ENCODE data around the gene CSNK1G1. TPM values are rescaled to one million over a fixed set of nuclear protein-coding genes. Genes with fewer than 3 reads are reported as not detected.
A peak's percentile ranks its signal among the peaks of the same experiment; 100 is the strongest.

The CSNK1G1 gene
- total RNA-seq, 1 donor from 2014 or later, result 19.9 TPM

DNA sequence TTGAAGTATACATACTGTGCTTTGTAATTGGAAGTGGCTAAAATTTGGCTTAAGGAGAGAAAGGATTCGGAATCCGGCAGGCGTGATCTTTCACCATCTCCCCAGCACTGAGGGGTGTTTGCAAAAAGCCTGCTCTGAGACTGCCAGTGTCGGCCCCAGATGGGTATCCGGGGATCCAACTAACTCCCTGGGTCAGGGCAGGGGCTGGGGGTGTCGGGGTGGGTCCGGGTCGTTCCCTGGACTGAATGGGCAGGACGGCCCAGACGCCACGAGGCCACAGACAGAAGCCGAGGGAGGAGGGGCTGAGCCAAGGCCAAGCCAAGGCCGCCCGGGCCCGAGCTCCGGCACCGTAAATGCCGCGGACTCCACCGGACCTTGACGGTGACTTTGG lies 193.5 kb downstream of the CSNK1G1 start:
- TF ChIP-seq CTCF (conservative IDR thresholded peaks at IDR 0.05), result no peak
- H3K9me3 Mint-ChIP-seq, result no peaks in the 10 kb centered on the region
- no peak for DNase-seq (ENCODE audit: extremely low spot score, unreplicated experiment)
- H3K36me3 Mint-ChIP-seq, result peaks cover 15% of the 10 kb centered on the region
- H3K4me3 Mint-ChIP-seq, result peak overlapping the region; percentile 89
- peak overlapping the region; percentile 55 for H3K27ac Mint-ChIP-seq
- no peaks in the 10 kb centered on the region for H3K27me3 Mint-ChIP-seq
- peaks cover 16% of the 10 kb centered on the region for H3K4me1 Mint-ChIP-seq (ENCODE audit: unreplicated experiment)

DNA sequence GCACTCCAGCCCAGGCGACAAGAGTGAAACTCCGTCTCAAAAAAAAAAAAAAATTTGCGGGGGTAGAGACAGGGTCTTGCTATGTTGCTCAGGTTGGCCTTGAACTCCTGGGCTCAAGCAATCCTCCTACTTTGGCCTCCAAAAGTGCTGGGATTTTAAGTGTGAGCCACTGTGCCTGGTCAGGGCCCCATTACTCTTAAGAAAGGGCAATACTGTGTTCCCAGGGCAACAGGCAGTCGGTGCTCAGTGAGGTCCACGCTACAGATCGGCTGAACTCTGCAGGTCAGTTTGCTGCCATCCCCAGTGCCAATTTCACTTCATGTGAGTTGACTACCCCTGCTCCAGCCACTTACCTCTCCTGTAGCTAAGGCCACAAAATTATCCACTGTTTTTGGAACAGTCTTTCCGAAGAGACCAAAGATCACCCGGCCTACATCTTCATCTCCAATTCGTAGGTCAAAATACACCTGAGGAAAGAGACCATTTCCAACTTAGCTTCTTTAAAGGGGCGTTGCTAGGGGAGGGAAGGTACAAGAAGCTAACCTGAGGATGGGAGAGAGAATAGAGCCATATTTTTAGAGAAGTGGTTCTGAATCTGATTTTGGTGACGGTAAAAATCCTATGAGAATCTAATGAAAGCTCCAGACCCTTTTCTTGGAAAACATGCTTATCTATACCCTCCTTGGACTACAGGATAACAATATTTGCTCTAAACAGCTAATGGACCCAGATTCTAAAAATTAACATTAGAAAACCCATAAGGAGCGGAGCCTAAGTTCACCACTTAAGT lies 194.1 kb downstream of the CSNK1G1 start:
- Mint-ChIP-seq H3K27me3 (no peaks in the 10 kb centered on the region), H3K4me3 (peak overlapping the region; percentile 89), H3K4me1 (ENCODE audit: unreplicated experiment) (peaks cover 16% of the 10 kb centered on the region), H3K36me3 (peaks cover 15% of the 10 kb centered on the region), H3K9me3 (no peaks in the 10 kb centered on the region), H3K27ac (peak overlapping the region; percentile 55)
- DNase-seq (ENCODE audit: extremely low spot score, unreplicated experiment), result no peak
- TF ChIP-seq CTCF (conservative IDR thresholded peaks at IDR 0.05), result no peak

DNA sequence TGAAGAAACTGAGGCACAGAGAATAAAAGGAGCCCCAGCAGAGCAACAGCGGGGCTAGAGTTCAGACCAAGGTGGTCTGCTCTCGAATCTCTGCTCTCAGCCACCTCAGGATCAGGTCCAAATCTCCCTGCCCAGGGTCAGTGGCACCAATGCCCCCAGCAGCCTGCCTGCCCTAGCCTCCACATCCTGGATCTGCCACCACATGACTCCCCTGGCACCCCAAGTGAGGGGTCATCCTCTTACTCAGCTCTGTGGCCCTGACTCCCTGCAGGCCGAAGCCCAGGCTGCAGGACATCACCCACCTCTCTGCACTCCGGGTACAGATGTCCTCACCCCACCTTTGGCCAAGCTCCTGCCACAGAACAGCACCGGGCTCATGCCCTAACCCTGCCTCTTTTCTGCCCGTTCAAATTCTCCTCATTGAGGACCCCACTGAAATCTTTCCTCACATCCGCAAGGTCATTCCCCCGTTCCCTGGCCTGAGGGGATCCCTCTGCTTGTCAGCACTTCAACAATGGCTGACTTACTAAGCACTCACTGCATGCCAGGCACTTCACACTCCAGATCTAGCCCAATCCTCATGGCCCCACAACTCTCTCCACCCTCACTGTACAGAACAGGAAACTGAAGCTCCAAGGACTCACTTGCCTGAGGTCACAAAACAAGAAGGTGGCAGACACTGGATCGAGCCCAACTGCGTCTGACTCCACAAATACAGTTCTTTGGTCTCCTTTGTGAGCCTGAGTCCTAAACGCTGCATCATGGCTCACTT lies 197.4 kb downstream of the CSNK1G1 start:
- Mint-ChIP-seq H3K4me1 (ENCODE audit: unreplicated experiment) (peaks cover 14% of the 10 kb centered on the region), H3K4me3 (no peak overlapping the region), H3K27me3 (peaks cover 3% of the 10 kb centered on the region), H3K27ac (peak overlapping the region; percentile 20), H3K9me3 (no peaks in the 10 kb centered on the region), H3K36me3 (peaks cover 19% of the 10 kb centered on the region)
- DNase-seq (ENCODE audit: extremely low spot score, unreplicated experiment), result no peak
- TF ChIP-seq CTCF (conservative IDR thresholded peaks at IDR 0.05), result no peak

GRCh38 chr15:64157599-64158125 lies 198.3 kb downstream of the CSNK1G1 start:
- no peak for DNase-seq (ENCODE audit: extremely low spot score, unreplicated experiment)
- no peaks in the 10 kb centered on the region for H3K9me3 Mint-ChIP-seq
- H3K36me3 Mint-ChIP-seq, result peaks cover 19% of the 10 kb centered on the region
- peaks cover 12% of the 10 kb centered on the region for H3K27me3 Mint-ChIP-seq
- peak overlapping the region; percentile 20 for H3K27ac Mint-ChIP-seq
- H3K4me3 Mint-ChIP-seq, result no peak overlapping the region
- no peak for TF ChIP-seq CTCF (conservative IDR thresholded peaks at IDR 0.05)
- peaks cover 13% of the 10 kb centered on the region for H3K4me1 Mint-ChIP-seq (ENCODE audit: unreplicated experiment)

DNA sequence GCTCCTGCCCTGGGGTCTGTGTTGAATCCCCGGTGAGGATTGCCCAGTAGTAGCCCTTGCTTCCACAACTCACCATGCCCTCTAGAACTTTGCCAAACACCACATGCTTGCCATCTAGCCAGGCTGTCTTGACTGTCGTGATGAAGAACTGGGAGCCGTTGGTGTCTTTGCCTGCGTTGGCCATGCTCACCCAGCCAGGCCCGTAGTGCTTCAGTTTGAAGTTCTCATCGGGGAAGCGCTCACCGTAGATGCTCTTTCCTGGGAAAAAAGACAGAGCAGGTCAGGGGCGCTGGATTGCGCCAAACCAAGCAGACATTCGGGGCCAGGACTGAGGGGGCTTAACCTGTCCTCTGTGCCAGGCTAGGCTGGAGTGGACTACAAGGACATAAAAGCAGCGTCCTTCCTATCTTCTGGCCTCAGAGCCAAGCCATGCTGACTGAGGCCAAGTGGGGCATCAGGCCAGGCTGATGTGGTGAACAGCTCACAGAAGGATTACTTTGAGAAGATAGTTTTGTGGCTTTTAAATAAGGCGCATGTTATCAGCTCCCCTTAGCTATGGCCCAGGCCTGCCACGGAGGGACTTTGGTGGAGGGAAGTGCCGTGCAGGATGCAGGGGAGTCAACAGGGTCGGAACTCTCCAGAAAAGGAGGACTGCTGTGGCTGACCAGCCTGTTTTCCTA lies 199.2 kb downstream of the CSNK1G1 start:
- H3K27me3 Mint-ChIP-seq, result peaks cover 14% of the 10 kb centered on the region
- no peak overlapping the region for H3K27ac Mint-ChIP-seq
- no peak for DNase-seq (ENCODE audit: extremely low spot score, unreplicated experiment)
- H3K4me1 Mint-ChIP-seq (ENCODE audit: unreplicated experiment), result peaks cover 13% of the 10 kb centered on the region
- no peaks in the 10 kb centered on the region for H3K9me3 Mint-ChIP-seq
- H3K36me3 Mint-ChIP-seq, result peaks cover 16% of the 10 kb centered on the region
- no peak overlapping the region for H3K4me3 Mint-ChIP-seq
- TF ChIP-seq CTCF (conservative IDR thresholded peaks at IDR 0.05), result no peak

All from type B pancreatic cell (in vitro differentiated cells).